ENCODE data around the gene G6PC2.

- TF ChIP-seq, protein P1, sequence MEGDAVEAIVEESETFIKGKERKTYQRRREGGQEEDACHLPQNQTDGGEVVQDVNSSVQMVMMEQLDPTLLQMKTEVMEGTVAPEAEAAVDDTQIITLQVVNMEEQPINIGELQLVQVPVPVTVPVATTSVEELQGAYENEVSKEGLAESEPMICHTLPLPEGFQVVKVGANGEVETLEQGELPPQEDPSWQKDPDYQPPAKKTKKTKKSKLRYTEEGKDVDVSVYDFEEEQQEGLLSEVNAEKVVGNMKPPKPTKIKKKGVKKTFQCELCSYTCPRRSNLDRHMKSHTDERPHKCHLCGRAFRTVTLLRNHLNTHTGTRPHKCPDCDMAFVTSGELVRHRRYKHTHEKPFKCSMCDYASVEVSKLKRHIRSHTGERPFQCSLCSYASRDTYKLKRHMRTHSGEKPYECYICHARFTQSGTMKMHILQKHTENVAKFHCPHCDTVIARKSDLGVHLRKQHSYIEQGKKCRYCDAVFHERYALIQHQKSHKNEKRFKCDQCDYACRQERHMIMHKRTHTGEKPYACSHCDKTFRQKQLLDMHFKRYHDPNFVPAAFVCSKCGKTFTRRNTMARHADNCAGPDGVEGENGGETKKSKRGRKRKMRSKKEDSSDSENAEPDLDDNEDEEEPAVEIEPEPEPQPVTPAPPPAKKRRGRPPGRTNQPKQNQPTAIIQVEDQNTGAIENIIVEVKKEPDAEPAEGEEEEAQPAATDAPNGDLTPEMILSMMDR (IDR thresholded peaks at IDR 0.05), result no peak
- no peak for TF ChIP-seq POLR2A (IDR thresholded peaks at IDR 0.05)
Measured at GRCh38 chr2:168913495-168913894, 12.4 kb downstream of the G6PC2 start.

Data from ovary (tissue), 3 donors.